GM20431 (cell line): ENCODE results near the gene PPIC.
"Not testable (repeated sequence)": the region's sequence is repeated elsewhere in the genome, so short reads cannot be mapped to it uniquely, and the experiment has no call there.

Experiments
- in situ Hi-C: fragments of 300-500 bp; cut with MseI, MboI; formaldehyde crosslinking; loops from one replicate; pipeline ENCODE4 v1.15.0; 2020; ENCODE audit warnings: low sequenced_read_pairs; ENCODE audit not compliant: unreplicated experiment

PPIC gene

DNA sequence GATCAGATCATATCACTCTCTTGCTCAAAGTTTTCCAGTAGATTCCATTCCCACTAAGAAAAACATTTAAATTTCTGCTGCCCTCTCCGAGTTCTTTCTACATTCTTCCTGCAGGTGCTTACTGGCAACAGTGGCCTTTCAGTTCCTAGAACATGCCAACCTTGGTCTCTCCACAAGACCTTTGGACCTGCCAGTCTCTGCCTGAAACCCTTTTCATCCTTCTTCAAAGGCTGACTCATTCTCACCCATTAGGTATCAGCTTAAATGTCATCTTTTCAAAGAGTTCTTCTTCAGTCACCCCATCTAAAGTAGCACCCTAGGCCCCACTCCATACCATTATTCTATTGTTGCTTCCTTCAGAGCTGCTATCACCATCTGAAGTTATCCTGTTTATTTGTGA is 21.8 kb downstream of the PPIC start:
- in situ Hi-C loops = no loop called here

DNA sequence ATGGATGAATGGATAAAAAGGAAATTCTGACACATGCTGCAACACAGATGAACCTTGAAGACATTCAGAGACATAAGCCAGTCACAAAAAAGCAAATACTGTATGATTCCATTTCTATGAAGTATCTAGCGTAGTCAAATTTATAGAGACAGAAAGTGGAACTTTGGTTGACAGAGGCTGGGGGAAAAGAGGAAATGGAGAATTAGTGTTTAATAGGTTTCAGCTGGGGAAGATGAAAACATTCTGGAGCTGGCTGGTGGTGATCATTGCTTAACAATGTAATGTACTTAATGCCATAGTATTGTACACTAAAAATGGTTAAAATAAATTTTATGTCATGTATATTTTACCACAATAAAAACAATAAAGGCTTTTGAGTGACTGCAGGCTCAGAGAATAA is 24.2 kb downstream of the PPIC start:
- in situ Hi-C loops = no loop called here

DNA sequence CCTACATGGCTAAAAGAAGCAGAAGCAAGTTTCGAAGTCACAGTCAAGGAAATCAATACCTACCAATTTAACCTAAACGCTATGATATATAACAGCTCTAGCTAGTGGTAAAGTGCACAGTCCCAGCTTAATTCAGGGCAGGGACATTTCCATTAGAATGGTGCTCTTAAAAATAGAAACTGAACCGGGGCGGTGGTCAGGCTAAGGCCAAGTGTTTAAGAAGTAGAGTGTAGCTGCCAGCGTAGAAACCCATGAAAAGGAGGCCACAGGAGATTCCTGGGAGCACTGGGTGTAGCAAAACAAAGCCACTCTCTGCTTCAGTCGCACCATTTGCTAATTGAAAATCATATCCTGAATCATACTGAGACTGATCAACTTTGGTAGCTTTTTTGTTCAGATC is 28.8 kb downstream of the PPIC start:
- in situ Hi-C loops = loop anchor here (10.0 kb wide), 1 partner anchor 103 kb away; no protein-coding TSS in a partner anchor

DNA sequence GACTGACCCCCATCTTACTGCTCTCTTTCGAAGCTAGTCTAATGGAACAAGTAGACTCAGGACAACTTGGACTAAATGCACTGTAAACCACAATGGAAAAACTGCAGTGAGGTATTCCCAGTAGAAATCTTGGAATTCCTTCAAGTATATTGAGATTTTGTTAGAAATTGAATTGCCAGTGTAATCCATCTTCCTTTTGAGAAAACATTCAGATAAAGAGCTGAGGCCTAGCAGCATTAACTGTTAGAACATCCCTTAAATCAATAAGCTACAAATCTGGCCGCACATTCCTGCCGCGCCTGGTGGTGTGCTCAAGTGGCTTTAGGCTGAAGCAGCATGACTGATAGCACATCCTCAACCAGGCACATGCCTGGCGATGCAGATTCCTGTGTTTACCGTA is 29.3 kb downstream of the PPIC start:
- in situ Hi-C loops = loop anchor here (10.0 kb wide), 1 partner anchor 102 kb away; no protein-coding TSS in a partner anchor

DNA sequence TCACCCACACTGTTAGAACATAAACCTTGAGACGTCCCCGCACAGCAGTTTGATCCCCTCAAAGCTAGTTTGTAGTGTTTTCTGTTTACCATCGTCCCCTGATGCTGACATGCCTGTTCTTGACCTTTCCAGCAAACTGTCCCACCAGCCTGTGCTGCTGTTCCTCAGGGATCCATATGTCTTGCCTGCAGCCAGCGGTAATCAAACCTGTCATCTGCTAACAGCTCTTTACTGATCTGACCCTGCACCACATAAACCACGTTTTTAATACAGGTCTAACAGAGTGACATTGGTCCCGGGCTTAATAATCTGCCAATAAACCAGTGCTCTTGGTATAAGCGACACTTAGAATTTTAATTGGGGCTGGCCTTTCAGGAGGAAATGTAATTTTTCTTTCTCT is 34.7 kb downstream of the PPIC start:
- in situ Hi-C loops = loop anchor here (10.0 kb wide), 1 partner anchor 97 kb away; no protein-coding TSS in a partner anchor

DNA sequence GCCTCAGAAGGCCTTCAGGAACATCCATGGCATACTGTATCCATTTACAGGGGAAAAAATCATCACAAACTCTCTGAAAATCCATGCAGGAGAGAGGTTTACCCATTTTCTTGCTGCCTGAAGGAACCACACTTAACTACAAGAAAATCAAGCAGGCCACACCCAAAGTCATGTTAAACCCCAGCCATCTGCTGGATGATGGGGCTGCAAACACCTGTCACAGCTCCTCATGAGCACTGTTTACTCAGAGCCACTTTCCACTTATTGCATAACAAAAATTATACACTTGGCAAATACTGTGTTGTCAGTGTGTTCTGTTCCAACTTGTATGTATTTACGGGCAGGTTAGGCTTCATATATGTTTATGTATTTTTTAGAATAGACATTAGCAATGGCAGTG is 35.8 kb downstream of the PPIC start:
- in situ Hi-C loops = loop anchor here (10.0 kb wide), 1 partner anchor 96 kb away; no protein-coding TSS in a partner anchor

DNA sequence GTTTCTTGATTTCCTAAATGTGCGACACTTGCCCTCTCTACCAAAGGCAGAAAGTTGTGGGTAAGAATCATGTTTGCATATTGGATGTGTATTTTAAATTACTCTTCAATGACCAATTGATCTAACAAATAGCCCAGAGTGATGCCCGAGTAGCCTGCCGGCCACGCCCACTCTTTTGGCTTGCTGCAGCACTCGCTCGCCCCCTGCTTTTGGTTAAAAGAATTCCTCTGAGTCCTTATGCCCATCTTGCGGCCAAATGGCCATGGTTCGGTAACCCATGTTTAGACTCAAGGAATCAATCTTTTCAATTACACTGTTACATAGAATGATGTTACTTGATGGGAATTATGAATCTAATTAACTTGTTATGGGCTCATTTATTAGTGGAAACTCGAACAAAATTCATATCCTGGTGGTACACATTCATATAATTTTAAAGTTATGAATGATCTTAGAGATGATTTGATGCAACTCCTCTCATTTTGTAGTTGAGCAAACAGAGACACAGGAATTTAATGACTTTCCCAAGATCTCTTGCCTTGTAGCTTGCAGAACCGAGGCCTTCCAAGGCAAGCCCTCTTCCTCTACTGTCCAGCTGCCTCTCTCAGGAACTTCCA is 36.5 kb downstream of the PPIC start:
- in situ Hi-C loops = loop anchor here (10.0 kb wide), 1 partner anchor 95 kb away; no protein-coding TSS in a partner anchor

DNA sequence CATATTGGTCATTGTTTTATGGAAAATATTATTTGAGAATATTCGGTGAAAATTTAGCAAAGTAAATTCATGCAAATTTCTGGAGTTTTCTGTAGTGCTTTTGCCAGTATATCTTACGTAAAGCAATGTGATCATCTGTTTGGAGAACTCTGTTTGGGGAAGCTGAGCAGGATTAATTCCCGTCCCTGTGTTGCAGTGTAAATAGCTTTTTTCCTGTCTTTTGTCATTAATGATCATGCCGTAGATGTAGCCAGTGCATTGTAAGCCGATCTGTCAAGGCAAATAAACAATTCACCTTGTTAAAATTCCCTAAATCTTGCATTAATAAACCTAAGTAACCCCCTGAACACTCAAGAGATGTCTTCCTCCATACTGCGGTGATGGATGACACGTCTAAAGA is 39.2 kb downstream of the PPIC start:
- in situ Hi-C loops = no loop called here

DNA sequence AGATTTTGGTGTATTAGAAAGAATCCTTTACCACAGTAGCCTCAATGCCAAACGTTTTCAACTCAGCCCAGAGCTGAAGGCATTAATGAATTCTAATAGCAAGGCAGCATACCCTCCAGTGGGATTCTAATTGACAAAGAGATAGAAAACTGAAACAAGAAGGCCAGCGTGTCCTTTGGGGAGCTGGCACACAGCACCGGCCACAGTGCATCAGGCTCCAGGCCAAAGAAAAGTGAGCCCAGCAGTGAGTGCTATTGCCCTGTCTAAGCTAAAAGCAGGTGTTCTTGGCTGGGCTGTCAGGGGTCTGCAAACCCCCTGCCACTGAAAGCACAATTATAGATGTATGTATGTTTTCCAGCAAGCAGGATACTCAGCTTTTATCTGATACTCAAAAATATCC is 40.4 kb downstream of the PPIC start:
- in situ Hi-C loops = no loop called here

DNA sequence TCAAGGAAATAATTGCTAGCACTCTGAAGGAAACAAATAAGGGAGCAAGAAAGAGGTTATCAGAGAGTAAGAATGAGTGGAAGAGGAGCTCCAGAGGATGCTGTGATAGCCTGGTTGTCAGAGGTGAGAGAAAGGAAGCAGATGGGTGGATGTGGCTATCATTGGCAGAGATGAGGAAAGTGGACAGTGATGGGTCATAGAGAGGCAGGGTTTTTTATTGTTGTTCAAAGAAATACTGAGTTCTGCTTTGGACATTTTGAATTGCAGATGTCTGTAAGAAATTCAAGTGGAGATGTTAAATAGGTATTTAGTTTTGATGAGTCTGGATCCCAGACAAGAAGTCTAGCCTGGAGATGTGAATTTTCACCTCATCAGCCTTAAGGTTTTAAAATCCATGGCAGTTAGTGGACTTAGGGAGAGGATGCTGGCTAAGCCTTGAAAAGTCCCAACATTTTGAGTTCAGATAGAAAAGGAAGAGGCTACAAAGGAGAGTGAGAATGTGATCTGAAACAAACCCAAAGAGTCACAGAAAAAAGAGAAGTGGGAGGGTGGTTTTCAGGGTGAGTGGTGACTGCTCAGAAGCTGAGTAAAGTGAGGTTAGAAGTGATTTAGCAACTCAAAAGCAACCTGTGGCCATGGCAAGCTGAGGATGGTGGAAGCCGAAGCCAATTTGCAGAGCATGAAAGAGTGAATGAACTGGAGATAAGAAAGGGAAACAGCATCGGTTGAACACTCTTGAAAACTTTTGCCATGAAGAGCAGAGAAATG is 50.4 kb downstream of the PPIC start:
- in situ Hi-C loops = no loop called here

DNA sequence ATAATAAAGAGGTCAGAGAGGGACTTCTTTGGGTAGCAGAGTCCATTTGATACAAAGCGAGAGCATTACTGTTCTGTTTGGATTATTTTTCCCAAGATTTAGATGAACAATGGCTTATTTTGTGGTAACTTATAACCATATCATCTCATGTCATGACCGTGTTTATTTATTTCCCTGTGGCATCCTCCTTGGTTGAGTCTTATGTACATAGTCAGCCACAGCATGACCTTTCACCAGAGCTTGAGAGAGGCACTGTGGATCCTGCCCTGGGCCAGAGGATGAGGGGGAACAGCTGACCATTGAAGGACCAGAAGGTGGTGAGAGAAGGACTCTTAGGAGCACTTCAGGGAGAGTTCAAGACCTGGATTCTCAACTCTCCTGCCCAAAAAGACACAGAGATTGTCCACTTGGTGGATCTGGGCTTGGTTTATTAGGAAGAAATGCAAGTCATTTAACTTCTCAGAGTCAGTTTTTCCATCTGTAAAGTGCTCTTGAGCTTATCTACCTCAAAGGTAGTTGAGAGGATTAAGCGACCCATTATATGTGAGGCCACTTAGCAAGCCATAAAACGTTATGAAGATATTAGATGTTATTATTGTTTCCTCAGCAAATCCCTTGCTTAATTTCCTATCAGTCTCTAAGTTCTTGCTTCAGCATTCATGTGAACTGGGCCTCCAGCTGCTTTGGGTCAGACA is 51.4 kb downstream of the PPIC start:
- in situ Hi-C loops = no loop called here

DNA sequence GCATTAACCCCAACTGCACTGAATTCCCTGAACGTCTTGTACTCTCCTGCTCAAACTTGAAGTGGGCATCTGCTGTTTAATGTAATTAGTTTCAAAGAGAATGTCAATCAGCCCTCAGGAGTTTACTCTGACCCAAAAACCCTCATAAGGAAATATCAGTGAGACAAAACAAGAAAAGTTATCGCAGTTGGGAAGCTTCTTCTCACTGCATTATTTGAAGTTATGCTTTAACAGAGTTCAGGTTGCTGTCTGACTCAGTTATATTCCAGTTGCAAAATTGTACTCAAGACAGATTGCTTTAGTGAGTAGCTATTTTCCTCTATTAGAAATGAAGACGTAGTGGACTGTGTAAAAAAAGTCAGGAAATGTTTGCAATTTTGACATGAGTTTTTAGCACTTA is 52.1 kb downstream of the PPIC start:
- in situ Hi-C loops = no loop called here

DNA sequence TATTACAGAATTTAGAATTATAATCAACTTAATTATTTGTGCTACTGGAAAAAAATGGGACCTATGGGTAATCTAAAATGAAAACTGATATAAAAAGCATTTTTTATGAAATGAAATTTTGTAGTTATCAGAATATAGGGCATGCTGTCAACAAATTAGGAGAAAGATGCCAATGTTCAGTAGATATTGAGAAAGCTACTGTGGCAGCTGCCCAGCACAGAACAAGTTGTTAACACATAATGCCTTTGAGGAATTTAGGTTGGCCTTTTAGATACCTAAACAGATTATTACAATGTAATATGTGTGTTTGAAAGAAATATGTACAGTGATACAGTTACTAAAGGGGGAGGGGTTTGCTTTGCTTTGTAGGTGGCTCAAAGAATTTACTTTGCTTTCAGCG is 54.1 kb downstream of the PPIC start:
- in situ Hi-C loops = no loop called here

DNA sequence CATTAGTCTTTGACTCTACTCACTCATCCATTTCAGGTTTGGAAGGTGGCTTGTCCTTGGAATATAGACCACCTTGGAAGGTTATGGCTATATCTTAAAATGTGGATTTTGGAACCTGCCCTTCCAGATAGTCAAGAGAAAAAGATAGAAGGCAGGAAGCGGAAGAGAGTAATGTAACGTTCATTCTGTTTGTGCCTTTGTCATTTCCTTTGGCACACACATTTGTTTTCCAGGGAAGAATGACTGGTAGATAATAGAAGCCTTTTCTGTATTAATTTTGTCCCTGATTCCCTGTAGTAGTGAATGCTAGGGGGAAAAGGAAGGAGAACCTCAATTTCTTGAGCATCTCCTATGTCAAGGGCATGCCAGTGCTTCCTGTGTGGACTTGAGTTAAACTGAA is 54.7 kb downstream of the PPIC start:
- in situ Hi-C loops = no loop called here

DNA sequence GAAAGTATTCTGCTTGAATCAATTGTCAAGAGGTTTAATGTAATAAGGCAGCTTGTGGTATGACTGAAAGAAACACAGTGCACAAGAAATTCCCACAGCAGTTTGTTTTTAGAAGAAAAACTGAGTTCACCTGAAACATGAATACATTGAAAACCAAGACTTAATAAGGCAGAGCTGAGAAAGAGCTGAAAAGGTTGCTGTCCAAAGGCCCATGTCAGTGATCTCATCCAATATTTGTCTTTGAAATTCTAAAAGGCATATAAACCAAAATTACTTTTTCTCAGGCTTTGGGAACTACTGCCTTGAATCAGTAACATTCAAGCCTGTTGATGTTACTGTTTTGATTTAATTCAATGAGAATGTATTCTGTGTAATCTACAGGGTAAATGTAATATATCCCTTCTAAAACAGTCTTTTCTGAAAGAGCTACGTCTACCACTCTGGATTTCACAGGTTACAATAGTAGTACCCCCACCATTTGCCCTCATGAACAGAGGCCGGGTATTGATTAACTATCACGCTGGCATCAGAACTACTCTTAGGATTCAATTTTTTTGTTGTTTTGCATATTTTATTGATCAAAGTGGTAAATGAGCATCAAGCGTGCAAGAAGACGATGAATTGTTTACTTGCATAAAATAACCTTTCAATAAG is 57.8 kb downstream of the PPIC start:
- in situ Hi-C loops = no loop called here

DNA sequence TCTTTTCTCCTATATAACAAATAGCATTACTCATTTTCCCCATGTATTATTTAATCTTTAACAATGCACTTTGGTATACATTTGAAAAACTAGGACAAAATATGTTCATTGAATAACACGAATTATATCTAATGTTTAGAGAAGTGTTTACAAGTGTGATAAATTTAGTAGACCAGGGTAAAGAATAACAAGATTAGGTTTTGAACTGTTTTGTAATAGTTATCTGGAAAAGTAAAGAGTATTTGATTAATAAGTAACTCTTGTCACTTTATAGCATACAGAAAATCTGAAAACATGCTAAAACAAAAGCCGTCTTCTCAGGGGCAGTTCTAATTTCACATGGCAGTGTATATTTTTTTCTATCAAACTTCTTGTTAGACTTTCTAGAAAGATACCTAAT is 58.5 kb downstream of the PPIC start:
- in situ Hi-C loops = no loop called here

DNA sequence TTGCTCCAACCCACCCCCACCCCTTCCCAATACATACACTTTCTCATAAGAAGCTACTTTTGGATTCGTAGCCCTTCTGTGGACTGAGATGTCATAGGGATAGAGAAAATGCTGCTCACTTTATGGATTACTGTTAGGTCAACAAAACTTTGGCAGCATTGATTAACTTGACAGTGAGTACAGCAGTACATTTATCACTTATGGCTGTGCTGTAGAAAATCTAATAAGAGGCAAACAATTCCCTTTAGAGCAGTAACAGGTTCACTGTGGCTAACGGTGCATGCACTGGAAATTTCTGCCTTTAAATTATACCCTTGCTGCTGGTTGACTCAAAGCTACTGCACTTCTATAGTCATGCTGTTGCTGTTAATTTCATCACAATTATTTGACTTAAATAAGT is 59.2 kb downstream of the PPIC start:
- in situ Hi-C loops = no loop called here

DNA sequence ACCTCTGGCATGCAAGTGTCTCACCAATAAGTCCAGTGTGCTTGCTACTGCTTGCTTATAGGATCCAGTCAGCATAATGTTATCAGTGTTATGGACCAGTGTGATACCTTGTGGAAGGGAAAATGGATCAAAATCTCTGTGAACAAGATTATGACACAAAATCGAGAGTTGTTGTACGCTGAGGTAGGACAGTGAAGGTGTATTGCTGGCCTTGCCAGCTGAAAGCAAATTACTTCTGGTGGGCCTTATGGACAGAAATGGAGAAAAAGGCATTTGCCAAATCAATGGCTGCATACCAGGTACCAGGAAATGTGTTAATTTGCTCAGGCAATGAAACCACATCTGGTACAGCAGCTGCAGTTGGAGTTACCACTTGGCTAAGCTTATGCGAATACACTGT is 62.3 kb downstream of the PPIC start:
- in situ Hi-C loops = not testable (repeated sequence)

DNA sequence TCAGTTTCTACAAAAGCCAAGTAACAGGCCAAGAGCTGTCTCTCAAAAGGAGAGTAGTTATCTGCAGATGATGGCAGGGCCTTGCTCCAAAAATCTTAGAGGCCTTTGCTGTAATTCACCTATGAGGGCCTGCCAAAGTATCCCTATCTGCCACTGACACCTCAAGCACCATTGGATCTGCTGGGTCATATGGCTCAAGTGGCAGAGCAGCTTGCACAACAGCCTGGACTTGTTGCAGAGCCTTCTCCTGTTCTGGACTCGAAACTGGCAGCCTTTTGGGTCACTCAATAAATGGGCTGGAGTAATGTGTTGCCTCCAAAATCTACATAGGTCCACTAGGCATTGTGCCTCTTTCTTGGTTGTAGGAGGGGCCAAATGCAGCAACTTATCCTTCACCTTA is 62.8 kb downstream of the PPIC start:
- in situ Hi-C loops = not testable (repeated sequence)
